Measurements from ENCODE around the gene PPP1R13B.
A peak's percentile ranks its signal among the peaks of the same experiment; 100 is the strongest.

Gene PPP1R13B

DNA sequence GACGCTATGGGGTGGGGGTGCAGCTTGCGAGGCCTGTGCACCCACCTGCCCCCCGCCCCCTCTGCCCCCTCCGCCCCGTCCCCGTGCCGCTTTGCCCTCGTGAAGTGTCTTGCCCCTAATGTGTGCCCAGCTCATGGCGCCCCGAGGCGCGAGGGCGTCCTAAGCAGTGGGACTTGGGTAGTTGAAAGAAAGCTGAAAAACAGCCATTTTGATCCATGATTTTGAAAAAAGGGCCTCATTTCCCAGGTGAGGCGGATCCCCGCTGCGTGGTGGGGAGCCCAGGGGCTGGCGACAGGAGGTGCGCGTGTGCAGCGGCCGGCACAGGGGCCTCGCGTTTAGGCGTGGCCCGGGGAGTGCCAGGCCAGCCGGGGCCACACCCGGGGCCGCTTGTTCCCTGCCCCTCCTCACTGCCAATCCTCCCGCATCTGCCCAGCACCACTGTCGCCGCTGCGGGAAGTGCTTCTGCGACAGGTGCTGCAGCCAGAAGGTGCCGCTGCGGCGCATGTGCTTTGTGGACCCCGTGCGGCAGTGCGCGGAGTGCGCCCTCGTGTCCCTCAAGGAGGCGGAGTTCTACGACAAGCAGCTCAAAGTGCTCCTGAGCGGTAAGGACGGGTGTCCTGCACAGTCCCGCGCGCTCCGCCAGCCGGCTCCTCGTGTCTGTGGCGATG, 119.9 kb downstream of the PPP1R13B start:
- no peak for DNase-seq

DNA sequence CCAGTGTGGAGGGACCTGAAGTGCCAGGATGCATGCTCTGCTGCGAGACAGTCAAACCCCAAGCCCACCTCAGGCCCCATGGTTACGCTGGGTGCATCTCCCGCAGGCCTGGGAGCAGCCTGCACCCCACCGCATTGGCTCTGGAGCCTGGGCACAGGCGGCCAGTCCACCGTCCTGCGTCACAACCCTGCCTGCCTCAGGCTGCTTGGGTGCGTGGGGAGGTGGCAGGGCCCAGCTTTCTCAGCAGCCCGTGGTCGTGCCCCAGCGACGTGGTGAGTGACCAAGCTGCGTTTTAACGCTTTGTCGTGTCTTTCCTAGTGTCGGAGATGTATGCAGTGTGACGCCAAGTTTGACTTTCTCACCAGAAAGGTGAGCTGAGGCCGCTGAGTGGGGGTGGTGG, 120.9 kb downstream of the PPP1R13B start:
- DNase-seq = no peak

DNA sequence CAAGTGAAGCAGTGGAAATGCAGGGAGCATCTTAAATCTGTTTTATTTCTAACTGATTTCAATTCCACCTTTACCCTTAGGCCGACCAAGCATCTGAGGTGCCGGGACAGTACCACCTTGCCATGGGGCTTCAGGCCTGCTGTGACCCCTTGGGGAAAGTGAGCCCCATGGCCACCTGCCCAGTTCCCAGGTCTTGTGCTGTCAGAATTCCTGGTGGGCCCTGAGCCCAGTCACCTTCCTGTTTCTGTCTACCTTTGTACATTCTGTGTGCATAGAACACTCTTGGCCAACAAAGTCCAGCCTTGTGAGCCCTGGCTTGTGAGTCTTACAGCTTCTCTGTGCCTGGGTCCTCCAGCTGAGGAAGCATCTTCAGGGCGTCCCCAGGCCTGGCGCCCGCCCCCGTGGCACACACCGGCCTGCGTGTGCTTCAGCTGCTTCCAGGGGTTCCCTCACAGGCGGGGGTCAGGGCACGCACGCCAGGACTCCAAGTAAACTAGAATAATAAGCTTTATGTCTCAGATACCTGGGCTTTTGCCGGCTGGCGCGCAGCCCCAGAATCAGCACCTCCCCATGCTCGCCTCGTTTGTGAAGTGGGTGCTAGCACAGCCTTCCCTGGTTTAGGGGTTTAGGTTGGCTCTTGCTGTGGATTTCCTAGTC, 121.5 kb downstream of the PPP1R13B start:
- DNase-seq = no peak

DNA sequence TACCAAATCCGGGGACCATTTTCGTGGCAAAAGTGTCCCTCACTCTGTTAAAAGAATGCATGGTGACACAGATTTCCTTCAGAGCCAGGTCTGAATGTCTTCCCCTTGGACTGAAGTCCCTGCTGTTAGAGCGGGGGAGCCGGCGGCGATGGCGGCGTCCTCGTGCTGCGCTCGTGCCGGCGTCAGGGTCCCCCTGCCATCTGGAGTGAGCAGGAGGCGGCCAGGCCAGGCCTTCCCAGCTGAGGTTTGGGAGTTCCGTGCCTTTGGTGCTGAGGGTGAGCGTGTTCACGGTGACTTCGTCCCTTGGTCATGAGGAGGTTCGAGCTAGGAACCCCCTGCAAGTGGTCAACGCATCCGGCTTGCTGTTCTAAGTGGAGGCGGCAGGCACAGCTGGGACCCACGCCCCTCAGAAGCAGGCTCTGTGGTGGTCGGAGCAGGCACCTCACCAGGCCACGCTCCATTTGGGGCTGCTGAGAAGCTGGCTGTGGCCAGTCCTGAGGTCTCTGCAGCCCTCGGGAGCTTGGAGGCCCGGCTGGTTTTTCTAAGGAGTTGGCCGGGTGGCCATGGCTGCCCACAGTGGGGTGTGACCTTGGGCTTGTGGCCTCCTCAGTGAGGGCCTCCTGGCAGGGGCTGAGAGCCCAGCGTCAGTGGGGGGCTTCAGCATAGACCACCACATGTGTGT, 122.2 kb downstream of the PPP1R13B start:
- DNase-seq = no peak

DNA sequence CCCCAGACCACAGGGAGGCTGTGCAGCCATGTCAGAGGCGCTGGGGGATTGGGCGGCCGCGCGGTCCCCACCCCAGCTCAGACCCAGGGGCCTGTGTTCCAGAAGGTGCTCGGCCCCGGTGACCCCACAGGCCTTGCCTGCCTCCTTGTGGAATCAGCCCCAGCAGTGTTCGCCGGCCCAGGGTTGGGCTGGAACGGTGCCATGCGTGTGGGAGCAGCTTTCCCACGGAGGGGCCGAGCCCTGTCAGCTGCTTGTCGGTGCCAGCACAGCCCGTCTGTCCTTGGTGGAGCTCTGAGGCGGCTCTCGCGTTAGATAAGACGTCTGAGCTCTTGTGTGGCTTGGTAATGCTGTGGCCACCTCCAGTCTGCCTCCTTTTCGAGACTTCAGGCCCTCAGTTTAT, 123.3 kb downstream of the PPP1R13B start:
- DNase-seq = no peak

DNA sequence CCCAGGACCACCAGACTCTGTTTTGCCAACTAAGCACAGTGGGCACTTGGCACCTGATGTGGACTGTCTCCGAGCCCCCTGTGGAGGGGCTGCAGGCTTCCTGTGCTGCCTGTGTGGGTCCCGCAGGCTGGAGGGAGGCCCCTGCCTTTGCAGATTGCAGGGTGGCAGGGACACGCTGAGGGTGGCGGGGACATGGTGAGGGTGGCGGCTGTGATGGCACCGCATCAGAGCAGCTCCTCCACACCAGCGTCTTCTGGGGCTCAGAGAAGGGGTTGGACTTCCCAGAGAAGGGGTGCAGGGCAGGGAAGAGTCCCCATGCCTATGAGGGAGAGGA, 123.7 kb downstream of the PPP1R13B start:
- DNase-seq = no peak

DNA sequence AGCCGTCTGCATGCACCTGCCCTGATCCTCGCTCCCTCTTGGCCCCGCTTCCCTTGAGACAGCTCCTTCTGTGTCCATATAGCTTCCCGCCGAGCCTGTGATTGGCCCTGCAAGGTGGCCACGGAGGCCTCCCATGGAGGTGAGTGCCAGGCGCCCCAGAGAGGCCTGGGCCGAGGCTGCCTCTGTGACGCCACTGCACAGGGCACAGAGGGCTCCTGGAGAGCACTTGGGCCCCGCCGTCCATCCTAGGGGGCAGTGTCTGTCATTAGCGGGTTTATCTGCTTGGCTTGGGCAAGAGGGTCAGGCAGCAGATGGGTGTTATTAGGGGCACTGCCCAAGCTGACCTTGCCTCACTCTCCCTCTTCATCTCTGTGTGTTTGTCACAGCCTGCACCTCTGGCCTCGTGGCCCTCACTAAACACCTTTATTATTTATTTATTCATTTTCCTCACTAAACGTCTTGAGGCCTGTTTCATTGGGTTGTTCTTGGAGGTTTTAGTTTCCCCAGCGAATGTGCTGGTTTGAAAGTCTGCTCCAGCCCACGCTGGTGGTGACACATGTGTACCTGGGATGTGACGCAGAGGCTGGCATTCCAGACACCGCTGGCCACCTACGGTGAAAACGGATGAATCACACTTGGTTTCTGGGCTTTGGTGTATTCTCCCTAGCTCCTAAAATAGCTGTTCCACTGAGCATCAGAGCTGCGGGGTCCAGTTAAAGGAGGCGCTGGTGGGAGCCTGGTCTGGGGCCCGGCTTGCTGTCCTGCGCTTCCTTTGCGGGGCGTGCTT, 125.8 kb downstream of the PPP1R13B start:
- DNase-seq = no peak

DNA sequence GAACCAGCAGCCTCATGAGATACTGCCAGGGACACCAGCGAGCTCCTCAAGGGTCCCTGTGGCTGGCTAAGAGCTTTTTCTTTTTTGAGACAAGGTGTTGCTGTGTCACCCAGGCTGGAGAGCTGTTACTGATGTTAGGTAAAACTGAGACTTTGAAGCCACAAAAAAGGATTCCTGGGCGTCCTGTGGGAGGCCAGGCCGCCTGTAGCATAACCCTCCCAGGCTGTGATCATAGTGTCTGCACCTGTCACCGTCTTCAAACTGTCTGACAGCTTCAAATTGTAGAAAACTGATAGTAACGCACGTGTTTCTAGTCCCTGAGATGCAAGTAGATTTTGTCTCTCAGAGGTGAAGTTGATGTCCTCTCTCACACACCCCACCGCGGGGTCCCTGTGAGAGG, 127.6 kb downstream of the PPP1R13B start:
- no peak for DNase-seq

DNA sequence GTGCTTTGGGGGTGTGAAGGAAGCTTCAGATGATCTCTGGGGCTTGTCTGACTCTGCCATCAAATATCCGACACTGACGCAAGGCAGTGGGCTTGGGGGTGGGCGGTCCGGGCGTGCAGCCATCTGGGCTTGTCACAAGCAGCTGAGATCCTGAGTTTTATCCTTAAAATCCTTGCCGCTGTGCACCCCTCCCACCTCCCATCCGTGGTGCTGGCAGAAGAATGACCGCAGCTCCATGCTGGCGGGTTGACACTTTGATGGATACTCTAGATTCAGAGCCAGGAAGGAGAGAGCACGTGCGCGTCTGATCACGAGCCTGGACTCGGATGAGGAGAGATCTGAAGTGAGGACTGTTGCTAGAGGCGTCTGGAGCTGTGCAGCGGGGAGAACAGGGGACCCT, 128.8 kb downstream of the PPP1R13B start:
- DNase-seq = no peak

DNA sequence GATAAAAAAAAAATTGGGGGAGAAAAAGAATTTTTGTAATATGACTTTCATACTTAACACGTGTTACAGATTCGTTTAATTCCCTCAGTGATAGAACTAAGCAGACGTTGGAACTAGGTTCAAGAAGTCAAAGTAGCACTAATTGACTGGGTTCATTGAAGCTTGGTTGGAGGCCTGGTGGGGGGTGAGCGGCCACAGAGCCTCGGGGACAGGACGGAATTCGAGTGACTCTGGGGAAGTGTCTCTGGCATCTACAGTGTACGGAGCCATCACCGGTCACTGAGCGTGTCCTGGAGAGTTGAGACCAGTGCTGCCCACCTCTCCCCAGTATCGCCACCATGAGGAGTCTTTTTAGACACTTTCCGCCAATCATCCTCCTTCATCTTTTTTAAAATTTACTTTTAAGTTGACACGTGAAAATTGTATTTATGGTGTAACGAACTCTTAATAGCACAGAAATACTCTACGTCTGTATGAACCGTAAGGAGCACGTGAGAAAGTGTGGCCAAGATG, 130.4 kb downstream of the PPP1R13B start:
- DNase-seq = no peak

DNA sequence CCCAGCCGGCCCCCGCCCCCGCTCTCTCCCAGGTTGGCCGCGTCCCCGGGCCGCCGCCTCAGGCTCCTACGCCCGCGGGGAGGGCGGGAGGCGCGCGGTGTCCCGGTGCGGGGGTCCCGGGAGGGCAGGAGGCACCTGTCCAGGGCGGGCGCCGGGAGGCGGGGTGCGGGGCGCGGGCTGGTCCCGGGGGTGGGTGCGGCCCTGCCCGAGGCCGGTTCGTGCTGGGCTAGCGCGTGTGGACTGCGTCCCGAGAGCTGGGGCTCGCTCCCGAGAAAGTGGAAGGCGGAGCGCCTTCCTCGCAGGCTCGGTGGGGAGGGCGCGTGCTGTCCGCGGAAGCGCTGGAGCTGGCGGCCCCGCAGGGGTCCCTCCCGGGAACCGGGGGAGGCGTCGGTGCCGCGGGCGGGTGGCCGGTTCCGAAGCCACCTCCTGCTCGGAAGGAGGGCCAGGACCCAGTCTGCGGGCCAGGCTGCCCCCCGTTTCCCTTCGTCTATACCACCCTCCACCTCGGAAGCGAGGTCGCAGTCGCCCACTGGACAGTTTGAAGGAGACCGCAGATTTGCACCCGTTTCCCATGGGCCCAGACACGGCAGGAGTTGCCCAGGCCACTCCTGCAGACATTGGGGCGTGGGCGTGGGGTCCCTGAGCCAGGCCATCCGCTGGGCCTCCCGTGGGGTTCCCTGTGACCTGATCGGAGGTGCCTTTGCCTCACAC, 131.1 kb downstream of the PPP1R13B start:
- DNase-seq = no peak

DNA sequence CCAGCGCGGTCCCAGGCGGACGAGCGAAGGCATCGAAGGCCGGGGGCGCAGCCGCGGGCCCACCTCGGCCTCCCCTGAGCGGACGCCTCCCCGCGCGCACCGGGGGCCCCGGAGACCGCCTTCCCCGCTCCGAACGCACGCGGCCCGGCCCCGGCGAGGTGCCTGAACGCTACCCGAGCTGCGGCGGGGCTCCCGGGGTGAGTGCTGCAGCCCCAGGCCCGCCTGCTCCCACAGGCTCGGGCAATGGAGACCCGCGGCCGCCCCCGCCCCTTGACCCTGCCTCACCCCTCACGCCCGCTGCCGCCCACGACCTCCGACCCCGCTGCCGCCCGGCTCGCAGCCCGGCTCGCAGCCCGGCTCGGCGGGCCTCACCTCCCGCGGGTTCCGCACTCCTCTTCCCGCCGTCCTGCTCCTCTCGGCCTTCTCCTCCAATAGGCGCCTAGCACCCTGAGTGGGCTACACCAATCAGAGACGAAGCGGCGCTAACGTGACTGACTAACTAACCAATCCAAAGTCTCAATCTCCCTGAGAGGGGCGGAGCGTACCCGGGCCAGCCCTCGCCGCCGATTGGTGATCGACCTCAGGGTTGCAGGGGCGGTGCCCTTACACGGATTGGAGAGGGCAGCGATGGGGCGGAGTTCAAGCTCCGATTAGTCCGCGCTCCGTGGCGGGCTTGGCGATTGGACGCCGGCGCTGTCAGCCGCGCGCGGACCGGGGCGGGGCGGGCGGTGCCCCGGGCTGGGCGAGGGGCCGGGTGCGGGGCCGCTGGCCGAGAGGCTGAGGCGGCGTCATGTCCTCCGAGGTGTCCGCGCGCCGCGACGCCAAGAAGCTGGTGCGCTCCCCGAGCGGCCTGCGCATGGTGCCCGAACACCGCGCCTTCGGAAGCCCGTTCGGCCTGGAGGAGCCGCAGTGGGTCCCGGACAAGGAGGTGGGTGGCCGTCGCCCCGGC, 132.0 kb downstream of the PPP1R13B start, which contains the start of the genes XRCC3 and ZFYVE21:
TSS of gene XRCC3 (minus strand) at position 400 of the 949 bp plus-strand sequence. CDS start 4,364 bp downstream, outside the sequence.
TSS of gene ZFYVE21 (plus strand) at position 759 of the 949 bp plus-strand sequence. CDS start at position 791, 32 bp downstream.
- DNase-seq = peak; percentile 99

DNA sequence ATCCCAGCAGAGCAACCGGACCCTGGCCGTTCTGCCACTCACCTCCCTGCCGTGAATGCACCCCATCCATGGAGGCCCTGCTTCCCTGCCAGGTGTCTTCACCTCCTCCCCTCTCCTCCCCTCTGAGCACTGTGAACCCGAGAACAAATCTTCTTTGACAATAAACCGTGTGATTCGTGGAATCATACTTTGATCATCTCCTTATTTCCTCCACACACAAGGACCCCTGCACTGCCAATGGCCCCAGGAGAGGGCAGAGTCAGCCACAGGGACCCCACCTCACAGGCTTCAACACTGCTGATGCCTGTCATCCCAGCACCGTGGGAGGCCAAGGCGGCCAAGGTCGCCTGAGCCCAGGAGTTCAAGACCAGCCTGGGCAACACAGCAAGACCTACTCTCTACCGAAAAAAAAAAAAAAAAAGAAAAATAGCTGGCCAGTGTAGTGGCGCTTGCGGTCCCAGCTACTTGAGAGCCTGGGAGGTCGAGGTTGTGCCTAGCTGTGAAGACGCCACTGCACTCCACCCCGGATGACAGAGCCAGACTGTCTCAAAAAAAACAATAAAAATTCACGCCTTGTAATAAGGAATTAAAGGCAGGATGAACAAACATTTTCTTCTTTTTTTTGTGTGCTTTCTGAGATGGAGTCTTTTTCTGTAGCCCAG, 133.2 kb downstream of the PPP1R13B start:
- no peak for DNase-seq

DNA sequence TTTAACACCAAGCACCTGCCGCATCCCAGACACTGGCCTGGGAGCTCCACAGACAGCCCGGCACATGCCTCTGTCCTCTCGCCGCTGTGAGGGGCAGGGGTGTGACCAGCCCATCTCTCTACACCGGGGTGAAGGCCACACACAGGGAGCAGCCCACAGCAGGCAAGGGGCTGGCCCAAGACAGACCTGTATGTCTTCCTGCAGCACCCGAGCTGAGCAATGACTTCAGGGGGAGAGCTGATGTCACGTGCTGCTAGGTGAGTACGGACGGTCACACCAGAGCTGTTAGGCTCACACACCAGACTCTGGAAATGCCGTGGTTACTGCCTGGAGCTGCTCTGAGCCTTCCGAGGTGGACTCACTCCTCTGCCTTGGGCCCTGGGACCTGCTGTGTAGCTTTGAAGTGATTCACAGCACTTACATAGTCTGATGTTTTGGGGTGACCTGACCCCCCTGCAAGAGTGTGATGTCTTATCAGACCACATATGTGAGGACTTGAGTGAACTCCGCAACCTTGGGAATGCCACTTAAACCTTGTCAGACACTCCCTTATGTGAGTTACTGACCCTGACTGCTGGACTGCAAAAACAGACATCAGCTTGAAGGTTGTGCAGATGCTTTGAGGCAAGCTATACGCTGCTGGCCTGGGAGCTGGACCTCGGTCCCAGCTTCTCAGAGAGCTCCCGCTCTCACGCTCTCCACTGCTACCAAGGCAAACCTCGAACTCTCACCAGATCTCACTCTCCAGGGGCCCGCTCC, 133.9 kb downstream of the PPP1R13B start:
- no peak for DNase-seq

DNA sequence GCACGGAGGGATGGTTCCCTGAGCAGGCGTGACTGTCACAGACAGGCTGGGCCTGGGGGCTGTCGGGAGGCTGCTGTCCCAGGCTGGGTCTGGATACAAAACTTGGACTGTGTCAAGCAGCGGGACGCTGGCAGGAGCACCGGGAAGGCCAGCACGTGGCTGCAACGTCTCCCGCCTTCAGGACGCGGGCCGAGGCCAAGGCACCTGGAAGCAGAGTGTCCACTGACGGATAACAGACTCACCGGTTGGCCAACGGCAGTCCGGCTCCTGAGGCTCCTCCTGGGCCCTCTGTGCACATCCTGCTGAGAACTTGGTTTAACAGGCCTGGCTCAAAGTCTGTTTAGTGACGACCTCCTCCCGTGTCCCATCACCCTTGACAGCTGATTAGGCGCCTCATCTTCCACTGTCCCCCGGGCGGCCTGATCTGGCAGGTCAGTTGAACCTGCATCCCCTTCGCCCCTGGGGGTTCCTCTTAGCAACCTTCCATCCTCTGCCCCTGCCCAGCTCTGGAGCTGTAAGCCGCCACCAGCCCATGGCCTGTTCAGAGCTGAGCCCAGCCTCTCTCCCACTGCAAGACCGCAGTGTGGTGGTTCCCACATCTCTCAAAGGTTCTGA, 134.6 kb downstream of the PPP1R13B start:
- no peak for DNase-seq

DNA sequence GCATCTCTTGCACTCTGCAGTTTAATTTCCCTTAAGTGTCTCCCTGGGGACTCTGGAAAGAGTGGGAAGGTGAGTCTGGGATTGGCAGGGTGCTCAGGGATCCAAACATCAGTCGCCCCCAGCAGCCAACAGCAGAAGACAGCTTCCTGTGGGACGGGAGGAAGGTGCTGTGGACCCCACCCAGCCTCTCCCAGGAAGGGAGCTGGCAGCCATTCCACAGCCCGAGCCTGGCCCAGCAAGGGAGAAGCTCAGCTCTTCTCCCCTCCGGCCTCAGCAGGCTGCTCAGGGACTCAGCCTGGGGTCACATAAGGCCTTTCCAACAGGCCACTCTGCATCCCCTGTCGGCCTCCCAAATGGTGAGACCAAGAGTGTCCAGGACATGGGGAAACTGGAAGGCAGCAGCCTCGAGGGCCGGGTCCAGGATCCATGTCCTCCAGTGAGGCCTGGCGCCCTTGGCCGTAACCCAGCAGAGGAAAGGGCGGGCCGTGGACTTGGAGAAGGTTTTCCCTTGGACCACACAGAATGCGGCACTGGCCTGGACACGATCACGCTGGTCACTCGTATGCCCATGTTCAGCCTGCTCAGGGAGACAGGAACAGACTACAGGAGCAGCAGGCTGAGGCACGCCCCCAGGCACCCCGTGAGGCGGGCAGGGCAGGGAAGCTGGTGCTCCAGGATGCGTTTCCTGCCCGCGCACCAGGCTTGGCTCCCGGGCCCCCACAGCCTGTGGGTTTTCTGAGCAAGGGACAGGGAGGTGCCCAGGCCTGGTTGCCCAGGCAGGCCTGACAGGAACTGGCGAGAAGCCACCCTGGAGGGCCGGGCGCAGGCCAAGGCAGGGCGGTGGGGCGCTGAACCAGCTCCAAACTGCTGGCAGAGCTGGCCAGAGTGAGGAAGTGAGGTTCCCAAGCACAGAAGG, 135.6 kb downstream of the PPP1R13B start:
- DNase-seq = no peak

DNA sequence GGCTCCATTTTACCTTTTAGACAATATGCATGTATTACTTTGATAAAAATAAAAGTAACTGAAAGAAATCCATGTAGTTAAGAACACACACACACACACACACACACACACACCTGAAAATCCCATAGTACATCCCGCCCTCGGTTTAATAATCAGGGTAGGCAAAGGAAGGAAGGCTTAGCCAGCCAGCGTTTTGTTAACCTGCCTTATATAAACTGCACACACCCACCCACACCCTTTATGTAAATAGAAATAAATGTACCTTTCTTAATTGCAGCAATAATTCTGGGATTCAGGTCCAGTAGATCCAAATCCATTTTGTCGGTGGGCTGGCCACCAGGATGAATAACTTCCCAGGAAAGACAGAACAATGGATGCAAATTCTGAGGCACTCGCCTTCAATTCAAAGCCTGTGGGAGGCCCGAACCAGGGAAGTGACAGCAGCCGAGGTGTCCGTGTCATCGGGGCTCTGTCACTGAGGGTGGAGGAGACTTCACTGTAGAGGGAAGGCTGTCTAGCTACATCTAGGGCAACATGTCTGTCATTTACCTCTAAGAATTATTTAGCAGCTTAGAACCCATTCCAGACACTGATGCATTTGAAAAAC, 136.5 kb downstream of the PPP1R13B start:
- DNase-seq = no peak

DNA sequence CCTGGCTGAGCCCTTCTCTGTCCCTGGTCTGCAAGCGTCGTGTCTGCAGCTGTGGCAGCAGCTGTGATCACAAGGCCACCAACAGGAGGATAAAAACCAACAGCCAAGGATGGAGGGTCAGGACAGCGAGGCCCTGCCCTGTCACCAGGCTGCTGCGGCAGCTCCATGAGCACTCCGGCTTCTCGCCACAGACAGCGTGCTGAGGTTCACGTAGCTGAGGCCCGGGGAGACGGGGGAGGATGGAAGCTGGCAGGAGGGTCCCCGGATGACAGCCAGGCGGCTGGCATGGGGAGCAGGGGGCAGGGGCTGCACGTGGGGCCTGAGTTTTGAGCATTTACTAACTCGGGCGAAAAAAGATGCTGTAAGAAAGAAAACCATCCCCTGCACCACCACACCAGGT, 137.6 kb downstream of the PPP1R13B start:
- no peak for DNase-seq
